ENCODE data around the gene BORCS8.
A peak's percentile ranks its signal among the peaks of the same experiment; 100 is the strongest.

Gene BORCS8

DNA sequence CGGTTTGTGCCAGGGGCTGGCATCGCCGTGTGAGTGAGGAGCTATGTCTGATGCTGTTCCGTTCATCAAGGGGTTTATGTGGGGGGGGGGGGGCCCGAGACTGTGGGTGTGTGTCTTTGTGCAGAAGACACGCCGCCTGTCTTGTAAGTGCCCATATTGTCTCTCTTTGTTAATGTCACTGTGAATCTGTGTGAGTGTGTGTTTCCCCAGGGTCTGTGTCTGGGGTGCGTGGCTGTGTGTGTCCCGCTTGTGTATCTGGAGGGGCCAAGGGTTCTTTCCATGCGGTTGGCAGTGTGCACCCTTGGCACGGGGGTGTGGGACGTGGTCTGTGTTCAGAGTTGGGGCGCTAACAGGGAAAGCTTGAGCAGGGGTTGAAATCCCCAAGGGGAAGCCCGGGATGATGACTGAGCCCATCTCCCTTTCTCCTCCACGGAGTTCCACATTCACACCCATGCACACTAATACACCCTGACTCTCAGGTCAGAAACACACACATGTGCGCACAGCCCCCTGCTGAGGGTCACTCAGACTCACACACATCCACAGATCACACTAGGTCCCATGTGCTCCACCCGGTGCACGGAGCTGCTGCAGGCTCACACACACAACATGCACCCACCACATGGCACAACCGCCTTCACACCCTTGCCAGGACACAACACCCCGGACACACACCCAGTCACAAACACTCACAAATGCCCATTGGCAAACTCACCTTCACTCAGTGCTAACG is 21.6 kb upstream of the BORCS8 start:
- no peak for DNase-seq (ENCODE audit: low spot score)

DNA sequence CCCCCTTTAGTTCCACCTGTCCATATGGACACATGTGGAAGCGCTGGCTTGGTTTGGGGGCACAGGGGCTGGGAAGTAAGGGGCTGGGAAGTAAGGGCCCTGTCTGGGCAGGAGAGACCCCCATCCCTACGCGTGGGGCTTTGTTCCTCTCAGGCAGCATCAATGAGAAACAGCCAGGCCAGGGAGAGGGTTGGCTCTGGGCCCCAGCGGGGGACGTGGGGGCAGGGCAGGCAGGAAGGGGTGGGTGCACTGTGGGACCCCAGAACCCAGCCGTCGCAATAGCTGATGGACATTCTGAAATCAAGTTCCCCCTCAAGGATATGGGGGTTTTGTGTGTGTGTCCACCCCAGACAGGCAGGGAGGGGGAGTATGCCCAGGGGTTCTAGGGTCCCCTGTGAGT is 21.0 kb upstream of the BORCS8 start:
- DNase-seq (ENCODE audit: low spot score), result no peak

DNA sequence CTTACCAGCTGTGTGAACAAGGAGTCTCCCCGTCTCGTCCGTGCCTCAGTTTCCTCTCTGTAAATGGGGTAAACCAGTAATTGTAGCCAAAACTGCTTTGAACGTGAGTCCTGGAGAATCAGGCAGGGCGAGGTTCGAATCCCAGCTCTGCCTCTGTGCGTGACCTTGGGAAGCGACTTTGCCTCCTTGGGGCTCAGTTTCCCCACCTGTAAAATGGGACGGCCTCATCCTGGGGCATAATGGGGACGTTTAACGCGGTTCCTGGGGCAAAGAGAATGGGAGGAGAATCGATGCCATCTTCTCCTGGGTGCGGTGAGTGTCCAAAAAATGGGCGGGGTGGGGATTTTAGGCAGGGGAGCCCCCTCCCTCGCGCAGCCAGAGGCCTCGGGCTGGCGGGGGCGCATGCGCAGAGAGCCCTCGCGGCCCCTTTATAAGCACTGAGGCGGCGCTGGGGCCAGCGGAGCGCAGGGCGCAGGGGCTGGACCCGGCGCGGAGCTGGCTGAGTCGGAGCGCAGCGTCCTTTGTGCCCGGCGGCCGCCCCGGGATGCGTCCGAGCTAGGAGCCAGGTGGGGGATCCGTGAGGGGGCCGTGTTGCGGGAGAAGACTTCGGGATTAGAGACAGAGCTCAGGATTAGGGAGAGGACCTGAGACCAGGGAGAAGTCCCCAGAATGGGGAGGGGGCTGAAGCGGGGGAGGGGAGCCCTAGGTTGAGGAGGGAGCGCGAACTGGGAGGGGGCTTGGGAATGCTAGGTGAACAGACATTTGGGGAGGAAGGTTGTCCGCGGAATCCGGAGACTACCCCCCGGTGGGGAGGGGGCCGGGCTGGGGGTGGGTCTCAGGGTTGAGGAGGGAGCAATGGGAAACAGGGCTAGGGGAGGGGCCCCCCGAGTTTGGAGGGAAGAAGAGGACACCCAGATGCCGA is 19.8 kb upstream of the BORCS8 start, which contains the start of gene NCAN:
TSS of gene NCAN (plus strand) at position 460 of the 922 bp plus-strand sequence. CDS start 4,996 bp downstream, outside the sequence.
- no peak for DNase-seq (ENCODE audit: low spot score)

DNA sequence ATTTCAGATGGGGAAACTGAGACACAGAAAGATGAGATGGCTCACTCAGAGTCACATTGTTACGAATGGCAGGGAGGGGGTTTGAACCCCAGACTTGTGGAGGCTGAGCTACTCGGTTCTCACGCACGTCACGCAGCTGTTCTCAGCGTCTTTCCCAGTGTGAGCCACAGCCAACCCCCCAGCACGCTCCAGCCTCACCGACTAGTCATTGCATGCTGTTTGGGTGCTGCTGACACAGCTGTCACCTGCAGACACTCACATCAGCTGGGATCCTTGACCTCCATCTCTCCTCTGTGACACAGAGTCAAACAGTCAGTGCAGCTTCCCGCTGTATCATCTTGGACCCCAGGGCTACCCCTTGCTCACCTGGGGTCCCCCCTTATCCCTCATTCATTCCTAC is 17.4 kb upstream of the BORCS8 start:
- DNase-seq (ENCODE audit: low spot score), result no peak

DNA sequence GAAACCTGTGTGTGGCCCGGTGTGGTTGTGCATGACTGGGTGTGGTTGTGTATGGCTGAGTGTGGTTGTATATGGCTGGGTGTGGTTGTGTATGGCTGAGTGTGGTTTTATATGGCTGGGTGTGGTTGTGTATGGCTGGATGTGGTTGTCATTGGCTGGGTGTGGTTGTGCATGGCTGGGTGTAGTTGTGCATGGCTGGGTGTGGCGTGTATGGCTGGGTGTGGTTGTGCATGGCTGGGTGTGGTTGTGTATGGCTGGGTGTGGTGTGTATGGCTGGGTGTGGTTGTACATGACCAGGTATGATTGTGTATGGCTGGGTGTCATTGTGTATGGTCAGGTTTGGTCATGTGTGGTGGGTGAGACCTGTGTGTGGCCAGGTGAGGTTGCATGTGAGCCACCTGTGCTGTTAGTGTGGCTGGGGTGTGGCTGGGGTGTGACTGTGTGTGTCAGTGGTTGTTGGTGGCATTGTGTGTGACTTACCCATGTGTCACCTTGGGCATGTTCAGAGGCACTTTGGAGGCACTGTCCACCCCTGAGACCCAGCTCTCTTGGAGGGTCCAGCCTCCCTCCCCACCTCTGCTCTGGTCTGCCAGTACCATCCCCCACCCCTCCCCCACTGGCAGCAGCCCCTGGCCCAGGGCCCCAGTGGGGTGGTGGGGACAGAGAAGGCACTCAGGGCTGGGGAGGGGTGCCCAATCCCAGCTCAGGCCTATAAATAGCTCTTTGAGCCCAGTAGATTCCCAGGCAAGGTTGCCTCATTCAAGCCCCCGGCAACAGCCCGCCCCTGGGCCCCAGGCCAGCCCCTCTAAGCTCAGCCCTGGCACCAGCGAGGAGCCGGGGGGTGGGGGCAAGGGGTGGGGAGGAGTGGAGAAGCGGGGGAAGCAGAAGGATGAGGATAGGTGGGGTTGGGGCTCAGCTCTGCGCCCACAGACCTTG is 16.0 kb upstream of the BORCS8 start:
- DNase-seq (ENCODE audit: low spot score), result peak; percentile 57

DNA sequence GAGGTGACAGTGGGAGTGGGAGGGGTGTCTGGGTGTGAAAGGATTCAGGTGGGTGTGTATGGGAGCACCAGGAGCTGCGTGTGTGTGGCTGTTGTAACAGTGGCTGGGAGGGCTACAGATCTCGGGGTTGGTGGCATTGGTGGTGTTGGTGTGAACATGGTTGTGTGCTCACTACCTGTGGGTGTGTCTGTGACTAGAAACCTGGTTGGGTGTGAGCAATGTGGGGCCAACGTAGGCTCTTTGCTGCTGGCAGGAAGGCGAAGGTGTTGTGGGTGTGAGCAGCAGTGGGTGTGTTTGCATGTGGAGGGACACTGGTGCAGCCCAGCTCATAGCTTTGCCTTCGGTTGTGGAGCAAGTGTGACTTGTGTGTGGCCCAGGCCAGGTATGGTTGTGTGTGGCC is 15.0 kb upstream of the BORCS8 start:
- DNase-seq (ENCODE audit: low spot score), result no peak

DNA sequence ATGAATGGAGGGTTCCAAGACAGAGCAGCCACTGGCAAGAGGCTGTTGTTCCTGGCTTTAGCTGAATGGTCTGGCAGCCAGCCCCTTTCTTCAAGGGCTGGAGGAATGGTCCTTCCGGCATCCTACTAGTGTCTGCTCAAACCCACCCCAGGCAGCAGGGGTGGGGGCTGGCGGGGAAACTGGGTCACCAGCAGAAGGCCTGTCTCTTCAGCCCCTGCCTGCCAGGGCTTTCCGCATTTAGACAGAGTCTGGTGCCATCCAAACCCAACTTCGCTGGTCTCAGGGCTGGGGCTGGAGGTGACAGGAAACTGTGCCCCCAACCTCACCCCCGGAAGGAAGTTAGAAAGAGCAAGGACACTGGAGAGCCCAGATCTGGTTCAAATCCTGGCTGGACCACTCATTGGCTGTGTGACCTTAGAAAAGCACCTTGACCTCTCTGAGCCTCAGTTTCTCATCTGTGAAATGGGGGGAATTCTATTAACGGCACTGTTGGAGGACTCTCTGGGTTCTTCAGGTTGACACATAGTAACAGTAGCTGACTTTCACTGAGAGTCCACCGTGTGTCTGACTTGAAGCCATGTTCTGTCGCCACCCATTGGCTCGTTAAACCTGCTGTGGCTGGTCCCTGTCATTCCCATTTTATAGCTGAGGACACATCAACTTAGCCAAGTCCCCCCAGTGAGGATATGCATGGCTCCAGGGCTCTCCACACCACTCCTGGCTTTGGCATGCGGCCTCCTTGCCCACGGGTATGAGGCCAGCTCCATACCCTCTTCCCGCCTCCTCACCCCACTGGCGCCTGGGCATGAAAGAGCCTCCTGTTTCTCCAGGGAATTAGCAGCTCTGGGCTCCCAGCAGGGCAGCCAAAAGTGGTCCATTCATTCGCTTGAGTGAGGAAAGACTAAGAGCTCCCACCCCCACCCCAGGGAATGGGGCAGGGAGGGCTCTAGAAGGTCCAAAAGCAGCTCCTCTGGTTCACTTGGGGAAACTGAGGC is 13.8 kb upstream of the BORCS8 start:
- DNase-seq (ENCODE audit: low spot score), result peak; percentile 65

DNA sequence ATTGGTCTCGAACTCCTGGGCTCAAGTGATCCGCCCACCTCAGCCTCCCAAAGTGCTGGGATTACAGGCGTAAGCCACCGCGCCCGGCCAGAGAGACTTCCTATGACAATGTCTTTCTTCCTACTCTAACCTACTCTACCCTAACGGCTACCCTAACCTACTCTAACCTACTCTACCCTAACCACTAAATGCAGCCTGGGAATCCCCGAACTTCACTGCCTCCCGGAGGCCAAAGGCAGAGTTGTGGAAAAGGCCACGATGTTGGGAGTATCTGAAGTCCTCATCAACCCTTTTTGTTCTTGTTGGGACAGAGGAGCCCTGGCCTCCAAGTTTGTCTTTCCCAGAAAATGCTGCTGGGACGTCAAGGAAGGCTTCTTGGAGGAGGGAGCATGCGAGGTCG is 12.2 kb upstream of the BORCS8 start:
- no peak for DNase-seq (ENCODE audit: low spot score)

DNA sequence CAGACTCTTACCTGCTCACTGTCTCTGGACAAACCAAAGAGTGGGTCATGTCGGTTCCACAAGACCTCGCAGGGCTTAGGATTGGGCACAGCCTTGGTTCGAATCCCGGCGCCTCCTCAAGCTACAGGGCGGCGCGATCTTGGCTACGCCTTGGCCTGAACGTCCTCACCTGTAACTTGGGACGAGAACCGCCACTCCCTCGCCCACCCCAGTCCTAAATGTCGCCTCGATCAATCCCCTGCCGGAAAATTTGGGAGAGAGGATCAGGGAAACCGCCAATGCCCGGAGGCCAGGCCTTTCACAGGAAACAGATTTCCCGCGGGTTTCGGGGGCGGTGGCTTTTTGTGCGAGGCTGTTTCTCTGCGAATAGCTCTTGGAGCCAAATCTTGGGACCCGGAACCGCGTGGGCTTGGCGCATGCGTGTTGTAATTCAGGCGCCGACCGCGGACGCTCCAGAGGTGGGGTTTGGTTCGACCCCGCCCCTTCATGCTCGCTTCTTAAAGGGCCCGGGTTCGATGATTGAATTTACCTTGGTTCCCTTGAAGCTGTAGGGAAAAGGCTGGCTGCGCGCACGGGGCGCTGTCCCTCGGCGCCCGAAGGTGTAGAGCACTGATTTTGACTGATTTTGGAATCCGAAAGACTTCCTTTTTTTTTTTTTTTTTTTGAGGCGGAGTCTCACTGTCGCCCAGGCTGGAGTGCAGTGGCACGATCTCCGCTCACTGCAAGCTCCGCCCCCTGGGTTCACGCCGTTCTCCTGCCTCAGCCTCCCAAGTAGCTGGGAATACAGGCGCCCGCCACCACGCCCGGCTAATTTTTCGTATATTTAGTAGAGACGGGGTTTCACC is 11.3 kb upstream of the BORCS8 start, which contains the start of gene NR2C2AP:
TSS of gene NR2C2AP (minus strand) at position 403 of the 845 bp plus-strand sequence. CDS start at position 49, 354 bp downstream.
- DNase-seq (ENCODE audit: low spot score), result peak; percentile 85

DNA sequence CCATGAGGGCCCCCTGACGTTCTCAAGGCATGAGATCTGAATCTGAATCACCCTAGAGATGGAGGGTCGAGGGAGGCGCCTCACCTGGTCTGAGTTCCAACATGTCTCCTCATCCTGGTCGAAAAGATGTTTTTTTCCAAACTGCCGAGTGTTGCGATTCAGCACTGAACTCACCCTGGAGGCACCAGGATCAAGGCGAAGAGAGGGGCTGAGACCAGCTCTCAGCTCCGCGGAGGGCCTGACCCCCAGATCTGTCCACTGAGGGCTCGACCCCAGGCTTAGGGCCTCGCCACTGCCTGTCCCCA is 10.7 kb upstream of the BORCS8 start:
- no peak for DNase-seq (ENCODE audit: low spot score)

DNA sequence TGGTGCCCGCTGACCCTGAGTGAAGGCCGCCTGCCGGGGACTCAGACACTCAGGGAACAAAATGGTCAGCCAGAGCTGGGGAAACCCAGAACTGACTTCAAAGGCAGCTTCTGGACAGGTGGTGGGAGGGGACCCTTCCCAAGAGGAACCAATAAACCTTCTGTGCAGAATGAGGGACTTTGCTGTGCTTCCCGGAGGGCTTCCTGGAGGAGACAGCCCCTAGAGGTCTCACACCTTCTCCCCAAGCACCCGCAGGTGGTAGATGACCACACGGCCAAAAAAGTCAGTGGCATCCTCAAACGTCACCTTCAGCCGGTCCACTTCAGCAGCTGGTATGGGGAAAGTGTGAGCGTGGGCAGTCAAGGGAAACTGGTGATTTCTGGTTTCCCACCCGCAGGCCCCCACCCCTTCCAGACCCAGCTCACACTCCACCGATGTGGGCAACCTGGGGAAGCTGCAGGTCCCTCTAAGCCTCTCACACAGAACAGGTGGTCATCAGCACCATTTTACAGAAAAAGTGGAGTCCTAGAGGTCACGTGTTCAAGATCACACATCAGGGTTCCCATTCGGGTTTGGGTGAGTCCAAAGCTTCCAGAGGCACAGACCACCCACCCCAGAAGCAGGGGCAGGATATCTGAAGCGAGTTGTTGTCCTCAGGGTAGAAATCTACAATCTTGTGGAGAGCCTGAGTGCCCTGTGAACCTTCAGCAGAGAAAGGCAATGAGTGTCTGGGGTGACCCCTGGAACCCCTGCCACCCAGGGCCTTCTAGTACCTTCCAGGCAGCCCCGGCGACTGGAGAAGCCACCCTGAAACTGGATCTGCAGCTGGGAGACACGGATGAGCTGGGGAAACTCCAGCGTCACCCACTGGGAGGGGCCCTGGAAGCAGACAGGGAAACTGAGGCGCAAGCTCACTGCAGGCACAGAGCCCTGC is 10.0 kb upstream of the BORCS8 start:
- DNase-seq (ENCODE audit: low spot score), result no peak

DNA sequence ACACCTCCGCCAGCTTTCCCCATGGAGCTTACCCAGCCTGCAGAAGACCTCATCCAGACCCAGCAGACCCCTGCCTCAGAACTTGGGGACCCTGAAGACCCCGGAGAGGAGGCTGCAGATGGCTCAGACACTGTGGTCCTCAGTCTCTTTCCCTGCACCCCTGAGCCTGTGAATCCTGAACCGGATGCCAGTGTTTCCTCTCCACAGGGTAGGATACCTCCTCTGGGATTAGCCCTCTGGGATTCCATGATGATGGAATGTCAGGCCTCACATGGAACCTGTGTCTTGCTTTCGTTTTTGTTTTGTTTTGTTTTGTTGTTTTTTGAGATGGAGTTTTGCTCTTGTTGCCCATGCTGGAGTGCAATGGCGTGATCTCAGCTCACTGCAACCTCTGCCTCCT is 2.0 kb upstream of the BORCS8 start:
- no peak for DNase-seq (ENCODE audit: low spot score)

DNA sequence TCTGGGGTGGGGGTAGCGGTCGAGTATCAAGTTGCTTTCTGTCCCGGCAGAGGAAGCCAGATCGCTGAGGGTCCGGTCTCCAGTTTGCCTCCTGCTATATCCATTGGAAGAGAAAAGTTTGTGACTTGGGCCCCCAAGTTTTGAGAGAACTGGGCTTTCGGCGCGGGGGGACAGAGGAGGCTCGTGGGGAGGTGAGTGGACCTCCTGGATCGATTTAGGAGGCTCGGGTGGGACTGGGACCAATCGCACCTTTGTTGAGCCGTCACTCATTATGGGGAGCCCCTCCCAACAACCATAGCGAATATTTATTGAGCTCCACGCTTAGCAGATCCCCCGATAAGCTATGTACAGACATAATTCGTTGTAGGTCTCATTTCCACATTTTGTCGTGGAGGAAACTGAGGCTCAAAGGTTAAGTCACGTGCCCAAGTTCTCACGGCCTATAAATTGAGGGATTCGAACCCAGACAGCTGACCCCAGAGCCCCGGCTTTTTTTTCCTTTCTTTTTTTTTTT is 1.0 kb upstream of the BORCS8 start:
- no peak for DNase-seq (ENCODE audit: low spot score)

DNA sequence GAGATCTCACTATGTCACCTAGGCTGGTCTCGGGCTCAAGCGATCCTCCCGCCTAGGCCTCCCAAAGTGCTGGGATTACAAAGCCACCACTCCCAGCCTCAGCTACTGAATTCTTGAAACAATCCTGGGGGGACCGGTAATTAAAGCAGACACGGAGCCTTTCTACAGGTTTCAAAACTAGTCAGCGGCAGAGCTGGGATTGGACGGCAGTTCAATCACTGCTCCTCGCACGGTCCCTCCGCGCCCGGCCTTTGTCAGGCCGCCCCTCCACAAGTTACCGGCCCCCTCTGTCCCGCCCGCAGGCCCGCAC is 229 bp downstream of the BORCS8 start:
- DNase-seq (ENCODE audit: low spot score), result no peak

DNA sequence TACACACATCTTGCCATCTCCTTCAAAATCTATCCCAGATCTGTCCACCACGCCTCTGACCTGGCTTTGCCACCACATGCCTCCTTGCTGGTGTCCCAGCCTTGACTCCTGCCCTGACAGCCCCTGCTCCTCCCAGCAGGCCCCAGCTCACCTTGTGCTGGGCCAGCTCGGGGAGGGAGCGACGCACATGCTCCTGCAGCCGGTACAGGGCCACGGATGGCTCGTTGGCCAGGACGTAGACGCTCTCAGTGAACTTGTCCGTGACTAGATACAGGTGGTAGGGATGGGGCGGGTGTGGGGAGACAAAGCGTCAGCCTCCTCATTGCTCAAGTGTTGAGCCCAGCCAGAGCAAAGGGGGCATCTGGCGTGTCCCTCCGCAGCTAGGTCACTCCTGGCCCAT is 5.2 kb downstream of the BORCS8 start:
- no peak for DNase-seq (ENCODE audit: low spot score)

DNA sequence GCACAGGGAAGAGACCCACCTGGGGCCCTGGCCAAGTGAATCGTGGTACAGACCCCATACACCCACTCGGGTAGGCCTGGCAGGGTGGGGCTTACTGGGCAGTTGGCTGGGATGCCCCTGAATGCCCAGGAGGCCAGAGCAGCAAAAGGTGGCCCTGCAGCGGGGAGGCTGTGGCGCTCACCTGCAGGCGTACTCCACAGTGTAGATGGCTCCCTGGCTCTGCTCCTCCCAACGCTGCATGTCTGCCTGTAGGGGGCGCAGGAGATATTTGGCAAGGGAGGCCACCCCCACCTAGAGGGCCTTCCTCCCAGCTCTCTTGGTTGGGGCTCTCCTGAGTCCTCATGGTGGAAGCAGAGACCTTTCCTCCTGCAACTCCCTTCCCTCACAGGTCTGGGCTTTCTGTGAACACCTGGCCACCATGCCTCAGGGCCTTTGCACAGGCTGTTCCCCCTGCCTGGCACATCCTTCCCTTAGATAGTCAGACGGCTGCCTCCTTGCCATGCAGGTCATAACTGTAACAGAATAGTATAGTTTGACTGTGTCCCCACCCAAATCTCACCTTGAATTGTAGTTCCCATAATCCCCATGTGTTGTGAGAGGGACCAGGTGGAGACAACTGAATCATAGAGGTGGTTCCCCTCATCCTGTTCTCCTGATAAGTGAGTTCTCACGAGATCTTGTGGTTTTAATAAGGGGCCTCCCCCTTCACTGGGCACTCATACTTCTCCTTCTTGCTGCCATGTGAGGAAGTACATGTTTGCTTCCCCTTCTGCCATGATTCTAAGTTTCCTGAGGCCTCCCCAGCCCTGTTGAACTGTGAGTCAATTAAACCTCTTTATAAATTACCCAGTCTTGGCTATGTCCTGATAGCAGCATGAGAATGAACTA is 5.9 kb downstream of the BORCS8 start:
- no peak for DNase-seq (ENCODE audit: low spot score)

DNA sequence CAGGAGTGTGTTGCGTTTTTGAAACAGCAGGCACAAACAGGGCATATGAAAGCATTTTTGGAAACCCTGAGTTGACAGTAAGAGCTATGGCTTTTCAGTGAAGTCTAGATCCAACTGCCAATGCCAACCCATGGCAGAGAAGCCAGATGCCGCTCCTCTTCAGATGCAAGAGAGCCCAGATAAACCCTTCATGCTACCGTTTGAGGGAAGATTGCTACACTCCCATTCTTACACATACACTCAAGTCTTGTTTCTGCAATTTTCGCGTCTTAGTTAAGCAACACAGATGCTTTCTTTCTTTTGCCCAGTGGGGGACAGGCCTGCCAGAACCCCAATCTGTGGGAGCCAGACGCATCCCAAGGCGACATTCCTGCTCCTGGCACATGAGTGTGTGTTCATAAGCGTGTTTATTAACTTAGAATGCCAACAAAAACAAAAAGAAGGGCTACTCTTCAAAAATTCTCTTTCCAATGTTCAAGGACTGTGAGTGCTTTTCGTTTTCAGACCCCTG is 10.4 kb downstream of the BORCS8 start:
- DNase-seq (ENCODE audit: low spot score), result no peak
